ENCODE data around the gene SLC44A1. TPM values are rescaled to one million over a fixed set of nuclear protein-coding genes. Genes with fewer than 3 reads are reported as not detected.

The SLC44A1 gene
- 33.5 TPM for total RNA-seq

DNA sequence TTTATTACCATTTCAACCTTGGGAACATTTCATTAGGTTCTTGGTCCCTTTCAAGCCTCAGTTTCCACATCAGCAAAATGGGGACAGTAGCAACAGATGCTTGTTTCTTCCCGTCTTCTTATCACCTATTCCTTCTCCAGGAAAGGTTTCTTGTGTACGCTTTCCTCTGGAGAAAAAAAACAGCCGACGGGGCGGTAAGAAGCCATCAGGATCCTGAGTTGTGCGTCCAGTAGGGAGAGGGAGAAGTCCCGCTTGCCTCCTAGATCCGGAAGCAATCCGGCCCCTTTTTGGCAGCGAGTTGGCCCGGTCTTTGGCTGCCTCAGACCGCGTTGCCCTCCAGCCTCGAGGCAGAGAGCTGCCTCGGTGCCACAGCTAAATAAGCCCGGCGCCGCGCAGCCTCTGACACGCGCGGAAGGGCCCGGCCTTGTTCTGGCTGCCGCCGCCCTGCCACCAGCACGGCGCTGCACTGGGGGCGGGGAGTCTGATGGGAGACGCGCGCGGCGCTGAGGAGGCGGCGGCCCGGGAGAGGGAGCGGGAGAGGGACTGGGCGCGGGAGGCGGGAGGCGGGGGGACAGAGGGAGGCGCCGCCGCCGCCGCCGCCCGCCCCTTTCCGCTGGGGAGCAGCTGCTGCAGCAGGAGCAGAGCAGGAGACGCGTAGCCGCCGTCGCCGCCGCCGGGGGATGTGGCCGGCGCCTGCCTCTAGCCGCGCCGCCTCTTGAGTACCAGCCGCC, at the start of gene SLC44A1:
TSS of gene SLC44A1 (plus strand) at position 649 of the 731 bp plus-strand sequence. CDS start 218 bp downstream, outside the sequence.
- peak; percentile 94 for DNase-seq

DNA sequence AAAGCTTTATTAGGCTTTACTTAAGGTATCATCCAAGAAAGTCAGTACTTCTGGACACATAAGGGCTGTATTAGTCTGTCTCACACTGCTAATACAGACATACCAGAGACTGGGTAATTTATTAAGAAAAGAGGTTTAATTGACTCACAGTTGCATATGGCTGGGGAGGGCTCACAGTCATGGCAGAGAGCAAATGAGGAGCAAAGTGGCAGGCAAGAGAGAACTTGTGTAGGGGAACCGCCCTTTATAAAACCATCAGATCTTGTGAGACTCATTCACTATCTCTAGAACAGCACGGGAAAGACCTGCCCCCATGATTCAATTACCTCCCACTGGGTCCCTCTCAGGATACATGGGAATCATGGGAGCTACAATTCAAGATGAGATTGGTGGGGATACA, 49.2 kb upstream of the SLC44A1 start:
- DNase-seq: no peak

DNA sequence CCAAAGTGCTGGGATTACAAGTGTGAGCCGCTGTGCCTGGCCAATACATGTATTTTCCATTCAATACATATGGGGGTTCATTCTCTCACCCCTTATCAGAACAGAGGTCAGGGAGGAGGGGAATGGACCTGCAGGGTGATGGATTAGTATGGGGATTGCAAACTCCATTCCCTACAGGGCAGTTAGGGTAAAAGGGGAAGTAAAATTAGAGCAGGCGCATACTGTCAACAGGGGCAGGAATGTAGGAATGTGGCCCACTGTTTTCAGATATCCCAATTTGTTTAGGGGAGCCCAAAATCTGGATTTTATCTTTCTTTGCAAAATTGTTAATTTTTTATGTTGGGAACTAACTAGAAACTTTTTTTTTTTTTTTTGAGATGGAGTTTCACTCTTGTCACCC, 46.4 kb upstream of the SLC44A1 start:
- no peak for DNase-seq

DNA sequence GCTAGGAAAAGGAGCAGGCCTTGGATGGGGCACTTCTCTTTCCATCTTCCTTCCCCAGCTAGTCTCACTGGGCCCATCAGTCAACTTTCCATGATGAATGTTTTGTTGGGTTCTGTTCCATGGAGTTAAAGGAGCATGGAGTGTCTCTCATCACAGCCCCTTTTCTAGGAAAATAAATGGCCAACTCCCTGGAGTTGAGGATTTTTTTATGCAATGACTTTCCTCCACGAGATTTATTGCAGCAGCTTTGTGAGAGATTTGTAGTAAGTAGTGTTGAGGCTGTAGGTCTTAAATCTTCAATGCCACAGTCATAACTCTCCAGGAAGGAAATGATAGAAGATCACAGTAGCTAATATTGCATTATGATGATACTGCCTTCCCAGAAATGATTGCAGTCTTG, 45.6 kb upstream of the SLC44A1 start:
- no peak for DNase-seq

DNA sequence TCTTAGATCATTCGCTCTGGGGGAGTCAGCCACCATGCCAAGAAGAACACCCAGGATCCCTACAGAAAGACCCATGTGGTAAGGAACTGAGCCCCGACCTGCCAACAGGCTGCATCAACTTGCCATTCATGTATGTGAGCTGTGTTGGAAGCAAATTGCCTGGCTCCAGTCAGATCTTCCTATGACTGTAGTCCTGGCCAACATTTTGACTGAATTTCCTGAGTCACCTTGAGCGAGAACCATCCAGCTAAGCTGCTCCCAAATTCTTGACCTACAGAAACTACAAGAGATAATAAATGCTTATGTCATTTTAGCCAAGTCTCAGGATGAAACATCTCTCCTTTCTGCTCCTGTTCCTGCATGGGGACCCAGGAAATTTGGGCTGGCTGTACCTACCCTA, 40.0 kb upstream of the SLC44A1 start:
- no peak for DNase-seq

DNA sequence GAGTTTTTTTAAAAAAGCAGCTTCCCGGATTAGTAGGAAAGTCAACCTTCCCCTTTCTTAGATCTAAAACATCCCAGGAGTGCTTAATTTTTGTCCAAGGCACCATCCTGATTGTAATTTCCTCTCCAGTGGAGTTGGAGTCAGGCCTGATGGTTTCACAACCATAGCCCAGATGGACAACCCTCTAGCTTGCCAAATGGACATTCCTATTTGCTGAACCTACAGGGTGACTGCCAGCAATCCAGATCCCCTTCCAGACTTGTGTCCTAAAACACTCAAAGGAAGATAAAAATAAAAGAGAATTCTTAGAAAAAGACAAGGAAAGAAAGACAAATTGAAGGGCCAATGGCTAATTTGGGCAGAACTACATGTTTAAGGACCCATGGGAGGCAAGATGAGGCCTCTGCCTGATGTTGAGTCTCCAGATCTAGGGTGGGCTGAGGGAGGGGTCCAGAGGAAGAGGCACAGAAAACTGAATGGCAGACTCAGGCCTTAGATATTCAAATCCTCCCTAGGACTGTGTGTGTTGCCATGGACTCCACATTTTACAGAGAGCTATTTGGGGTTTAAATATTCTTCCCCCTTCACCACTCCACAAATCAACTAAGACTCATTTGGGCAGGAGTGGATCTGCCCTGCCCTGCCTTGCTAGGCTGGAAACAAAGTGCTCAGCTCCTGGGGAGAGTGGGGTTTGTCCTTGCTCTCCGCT, 38.5 kb upstream of the SLC44A1 start:
- DNase-seq: peak; percentile 77

DNA sequence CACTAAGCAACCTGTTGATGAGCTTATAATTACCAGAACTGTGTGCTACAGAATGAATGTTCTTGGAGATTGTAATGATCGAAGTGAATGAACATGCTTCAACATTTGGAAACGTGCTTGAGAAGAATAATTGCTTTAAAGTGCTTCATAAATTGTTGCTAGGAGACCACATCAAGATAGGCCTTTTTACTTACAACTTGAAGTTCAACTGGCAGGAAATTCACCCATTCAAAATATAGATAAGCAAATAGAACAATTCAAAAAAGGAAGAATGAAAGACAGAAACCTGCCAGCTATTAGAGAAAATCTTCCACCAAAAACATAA, 38.0 kb upstream of the SLC44A1 start:
- DNase-seq: peak; percentile 65

DNA sequence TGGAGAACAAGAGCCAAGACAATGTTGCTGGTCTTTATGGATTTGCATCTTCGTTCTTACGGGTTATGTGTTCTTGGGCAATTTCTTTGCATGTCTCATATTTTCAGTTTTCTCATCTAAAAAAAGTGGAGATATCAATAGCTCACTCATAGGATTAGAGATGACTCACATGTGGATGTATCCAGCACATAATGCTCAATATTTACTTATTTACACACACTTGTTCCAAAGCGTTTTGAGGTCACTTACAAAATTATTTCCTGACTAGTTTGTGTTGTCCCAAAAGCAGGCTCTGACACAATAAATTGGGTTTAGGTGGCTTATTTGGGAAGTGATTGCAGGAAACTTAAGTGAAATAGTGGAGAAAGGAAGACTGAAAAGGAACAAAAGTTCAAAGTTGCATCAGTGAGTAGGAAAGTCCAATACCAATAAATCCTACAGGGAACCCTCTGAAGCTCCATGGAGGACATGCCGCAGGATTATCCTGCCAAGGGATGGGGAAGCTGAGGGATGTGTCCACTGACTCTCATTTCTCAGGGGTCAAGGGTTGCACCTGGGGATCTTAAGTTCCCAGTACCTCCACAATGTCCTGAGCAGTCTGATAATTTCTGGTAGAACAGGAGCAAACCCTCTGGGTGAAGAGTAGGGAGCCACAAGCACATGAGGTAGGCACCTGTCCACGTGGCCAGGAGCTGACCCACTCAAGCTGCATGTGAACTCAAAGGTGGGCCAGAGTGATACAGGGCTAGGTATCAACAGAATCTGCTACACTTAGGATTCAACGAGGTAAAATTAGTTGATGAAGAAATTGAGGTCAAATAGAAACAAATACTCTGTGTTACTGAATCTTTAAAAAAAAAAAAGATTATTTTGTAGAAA, 37.4 kb upstream of the SLC44A1 start:
- DNase-seq: peak; percentile 26

DNA sequence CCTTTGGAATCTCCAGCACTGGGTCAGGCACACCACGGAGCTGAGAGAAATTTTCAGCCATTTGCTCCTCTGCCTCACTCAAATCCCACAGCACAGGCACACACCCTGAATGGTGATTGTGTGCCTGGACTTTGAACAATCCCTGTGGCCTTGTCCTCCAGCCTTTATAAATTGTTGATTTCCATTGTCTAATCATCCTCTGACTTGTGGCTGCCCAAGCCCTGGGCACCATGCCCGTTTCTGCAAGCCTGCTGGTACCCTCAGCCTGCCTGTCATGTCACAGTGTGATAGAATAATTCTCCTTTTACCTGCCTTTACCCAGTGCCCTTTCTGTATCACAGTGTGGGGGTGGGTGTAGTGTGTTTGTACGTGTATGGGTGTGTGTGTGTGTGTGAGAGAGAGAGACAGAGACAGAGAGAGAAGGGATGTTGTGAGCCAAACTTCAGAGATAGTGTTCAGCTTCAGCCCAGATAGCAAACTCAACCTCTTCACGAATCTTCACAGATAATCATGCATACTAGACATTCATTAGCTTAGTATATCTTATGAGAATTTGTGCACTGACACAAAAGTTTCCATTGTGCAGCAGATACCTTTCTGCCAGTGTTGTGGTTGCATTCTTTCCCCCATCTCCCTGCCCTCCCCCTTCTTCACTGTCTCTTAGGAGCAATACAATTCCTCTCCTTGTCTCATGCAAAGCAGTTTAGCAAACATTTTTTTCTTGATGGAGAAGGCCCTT, 27.8 kb upstream of the SLC44A1 start:
- DNase-seq: no peak

DNA sequence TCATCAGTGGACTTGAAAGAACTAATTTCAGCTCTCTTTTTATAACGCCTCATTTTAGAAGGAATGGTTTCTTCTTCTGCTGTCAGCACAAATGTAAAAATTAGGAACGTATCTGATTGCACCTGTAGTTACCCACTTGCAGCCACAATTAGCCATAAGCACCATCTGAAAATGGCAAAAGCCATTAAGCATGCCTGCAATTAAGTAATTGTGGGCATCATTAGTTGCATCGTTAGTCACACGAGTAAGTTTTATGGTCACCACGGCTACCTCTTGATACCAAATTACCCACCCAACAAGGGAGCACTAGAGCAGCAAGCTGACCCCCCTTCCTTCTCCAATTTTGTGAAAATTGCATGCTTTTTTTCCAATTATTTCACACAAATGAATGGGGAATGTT, 25.8 kb upstream of the SLC44A1 start:
- no peak for DNase-seq

DNA sequence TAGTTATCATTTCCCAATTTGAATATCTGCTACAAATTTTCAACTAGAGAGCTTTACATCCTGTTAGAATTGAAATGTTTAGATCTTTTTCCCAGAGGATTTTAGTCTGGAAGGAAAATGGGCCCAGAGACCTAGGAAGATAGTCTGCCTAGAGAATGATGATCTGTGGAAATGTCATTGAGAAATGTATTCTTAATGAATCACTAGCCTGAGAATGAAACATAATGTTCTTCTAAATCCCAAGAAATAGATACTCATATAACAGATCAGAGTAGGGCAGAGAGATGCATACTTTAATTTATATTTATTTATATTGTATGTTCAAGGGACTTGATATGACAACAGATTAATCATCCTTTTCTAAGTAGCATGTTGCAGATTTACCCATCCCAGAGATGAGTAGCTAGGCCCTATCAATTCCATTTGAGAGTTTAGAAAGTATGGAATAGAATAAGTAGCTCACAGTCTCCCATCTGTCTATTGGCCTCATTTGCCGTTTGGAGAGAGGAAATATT, 25.1 kb upstream of the SLC44A1 start:
- DNase-seq: no peak

DNA sequence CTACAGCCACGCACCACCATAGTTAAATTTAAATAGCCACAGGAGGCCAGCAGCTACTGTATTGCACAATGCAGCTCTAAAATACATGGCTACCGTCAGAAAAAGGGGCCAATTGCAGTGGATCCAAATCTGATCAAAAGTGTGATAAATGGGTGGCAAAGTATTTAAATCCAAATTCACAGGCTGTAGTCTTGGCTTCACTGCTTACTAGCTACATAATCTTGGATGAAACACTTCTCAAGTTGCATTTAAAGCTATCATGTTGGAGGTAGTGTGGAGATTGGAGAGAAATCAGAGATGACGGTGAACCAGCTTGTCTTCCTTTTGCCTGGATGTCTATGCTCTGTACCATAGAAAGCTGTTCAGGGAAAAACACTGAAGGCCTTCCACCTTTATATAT, 24.0 kb upstream of the SLC44A1 start:
- no peak for DNase-seq

DNA sequence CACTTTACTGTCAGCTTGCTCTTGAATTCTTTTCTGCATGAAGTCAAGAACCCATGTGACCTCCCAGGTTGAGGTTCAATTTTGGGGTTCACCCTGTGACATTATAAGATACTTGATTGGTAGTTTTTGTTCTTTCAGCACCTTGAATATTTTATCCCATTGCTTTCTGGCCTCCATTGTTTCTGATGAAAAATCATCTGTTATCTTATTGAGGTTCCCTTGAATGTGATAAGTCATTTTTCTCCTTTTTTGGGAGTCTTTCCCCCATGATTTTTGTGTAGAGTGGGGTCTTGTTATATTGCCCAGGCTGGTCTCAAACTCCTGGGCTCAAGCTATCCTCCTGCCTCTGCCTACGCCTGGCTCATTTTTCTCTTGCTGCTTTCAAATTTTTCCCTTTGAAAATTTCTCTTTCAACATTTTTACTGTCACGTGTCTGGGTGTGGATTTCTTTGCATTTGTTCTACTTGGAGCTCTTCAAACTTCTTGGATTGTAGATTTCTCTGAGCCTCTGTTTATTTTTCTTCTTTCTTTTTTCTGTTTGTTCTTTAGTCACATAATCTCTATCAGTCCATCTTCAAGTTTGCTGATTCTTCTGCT, 20.8 kb upstream of the SLC44A1 start:
- DNase-seq: no peak

DNA sequence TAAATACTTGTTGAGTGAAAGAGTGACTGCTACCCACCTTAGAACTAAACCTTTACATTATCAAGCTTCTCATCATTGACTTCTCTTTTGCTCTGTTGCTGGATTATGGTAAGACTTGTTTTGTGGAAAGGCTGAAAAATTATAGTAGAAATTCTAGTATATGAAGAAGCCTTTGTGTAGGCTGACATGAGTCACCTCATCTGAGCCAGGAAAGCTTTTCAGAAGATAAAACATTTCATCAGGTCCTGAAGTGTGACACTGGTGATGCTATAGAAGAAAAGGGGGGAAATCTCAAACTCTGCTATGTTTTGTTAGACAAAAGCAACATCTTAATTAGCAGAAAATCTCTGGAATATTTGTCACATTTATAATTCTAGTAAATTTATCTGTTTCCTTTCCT, 18.4 kb upstream of the SLC44A1 start:
- DNase-seq: no peak

DNA sequence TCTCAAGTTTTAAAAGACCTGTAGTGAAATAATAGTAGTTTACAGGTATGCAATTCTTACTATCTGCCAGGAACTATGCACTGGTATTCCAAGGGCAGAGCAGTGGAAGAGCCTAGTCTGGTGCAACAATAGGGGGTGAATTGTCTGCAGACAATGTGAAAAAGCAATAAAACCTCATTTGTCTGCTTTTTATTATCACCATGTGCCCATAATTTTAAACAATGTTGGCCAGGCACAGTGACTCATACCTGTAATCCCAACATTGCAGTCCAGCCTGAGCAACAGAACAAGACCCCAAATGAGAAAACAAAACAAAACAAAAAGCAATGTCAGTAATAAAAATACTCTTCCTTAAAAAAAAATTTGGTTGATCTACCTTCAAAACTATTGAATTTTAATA, 12.2 kb upstream of the SLC44A1 start:
- DNase-seq: no peak

DNA sequence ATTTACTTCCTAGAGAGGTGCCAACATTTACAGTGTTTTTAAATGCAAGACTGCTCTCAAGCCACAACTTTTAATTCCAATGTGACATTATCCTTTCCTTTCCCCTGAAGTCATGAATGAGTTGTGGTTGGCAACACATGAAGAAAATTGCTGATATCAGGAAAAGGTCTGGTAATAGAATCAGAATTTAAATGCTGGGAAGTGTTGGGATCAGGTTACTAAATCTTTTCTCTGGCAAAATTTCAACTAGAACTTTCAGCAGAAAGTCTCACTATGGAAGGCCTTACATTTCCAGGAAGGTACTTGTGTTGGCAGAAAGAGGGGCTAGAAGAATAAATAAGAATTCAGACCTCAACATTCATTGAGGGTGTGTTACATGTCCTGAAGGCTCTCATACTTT, 10.6 kb upstream of the SLC44A1 start:
- DNase-seq: no peak

DNA sequence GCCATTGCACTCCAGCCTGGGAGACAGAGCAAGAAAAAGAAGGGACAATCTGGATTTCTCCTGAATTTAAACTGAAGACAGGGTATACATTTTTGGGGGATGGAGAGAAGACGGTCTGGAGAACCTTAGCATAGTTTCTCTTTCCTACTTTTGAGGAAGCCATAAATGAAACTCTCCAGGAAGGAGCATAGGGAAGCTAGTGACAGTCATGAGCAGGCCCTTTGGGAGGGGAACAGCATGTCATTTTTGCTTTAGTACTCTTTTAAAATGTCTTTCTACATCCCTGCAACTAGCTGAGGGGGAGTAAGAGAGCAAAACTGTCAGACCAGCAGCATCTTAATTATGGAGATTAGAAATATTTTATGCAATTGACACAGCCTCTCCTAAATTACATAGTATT, 8.2 kb upstream of the SLC44A1 start:
- DNase-seq: no peak

DNA sequence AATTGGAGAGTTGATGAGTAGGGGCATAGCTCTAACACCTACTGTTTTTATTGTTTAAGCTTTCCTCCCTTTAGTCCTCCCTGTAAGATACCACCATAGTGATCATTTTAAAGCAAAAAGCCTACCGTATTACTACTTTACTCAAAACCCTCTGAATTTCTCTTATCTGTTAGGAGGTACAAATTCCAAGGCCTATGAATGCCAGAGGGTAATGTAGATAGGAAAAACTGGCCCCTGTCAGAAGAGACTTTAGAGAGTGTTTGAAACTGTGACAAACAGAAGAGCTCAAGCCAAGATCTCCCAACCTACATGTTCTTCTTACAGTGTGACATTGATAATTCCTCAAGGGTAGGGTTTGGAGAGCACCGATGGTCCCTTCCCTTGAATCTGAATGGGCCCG, 7.2 kb upstream of the SLC44A1 start:
- no peak for DNase-seq

DNA sequence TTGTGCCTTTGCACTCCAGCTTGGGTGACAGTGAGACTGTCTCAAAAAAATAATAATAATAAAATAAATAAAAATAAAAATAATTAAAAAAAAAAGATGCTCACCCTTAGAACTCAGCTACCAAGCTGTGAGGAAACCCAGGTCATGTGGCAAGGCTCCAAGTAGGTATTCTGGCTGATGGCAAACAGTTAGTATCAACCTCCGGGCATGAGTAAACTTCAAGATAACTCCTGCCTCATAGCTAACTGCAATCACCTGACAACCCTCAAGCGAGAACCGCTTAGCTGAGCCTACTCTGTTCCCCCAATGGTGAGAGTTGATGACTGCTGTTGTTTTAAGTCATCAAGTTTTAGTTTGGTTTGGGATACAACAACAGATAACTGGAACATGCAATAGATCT, 6.1 kb upstream of the SLC44A1 start:
- DNase-seq: no peak

DNA sequence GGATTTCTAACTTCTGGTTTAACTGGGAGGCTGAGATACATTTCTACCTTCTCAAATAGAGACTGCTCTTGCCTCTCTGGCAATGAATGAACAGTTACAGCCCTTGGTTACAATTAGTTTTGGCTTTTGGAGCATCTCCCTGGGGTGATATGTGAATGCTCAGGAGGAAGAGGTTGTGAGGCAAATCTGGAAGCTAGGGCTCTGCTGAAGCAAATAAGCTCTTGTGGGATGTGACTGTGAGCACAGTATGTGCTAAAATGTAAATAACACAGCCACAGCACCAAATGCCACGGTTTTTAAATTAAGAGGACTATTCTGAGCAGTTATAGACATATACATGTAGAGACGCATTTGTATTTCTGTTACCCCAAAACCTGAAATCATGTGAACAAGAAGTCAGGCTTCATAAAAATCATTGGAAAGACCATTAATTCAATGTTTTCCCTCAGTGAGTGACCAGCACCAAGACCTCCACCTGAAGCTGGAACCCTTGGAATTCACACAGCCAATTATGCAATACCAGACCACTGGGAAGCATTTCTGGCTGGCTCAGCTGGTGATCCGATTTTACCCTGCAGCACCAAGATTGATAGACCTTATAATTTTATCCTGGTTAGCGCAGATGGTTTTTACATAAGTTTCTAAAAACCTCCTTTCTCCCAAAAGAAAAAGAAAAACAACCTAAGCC, 3.0 kb upstream of the SLC44A1 start:
- DNase-seq: no peak

DNA sequence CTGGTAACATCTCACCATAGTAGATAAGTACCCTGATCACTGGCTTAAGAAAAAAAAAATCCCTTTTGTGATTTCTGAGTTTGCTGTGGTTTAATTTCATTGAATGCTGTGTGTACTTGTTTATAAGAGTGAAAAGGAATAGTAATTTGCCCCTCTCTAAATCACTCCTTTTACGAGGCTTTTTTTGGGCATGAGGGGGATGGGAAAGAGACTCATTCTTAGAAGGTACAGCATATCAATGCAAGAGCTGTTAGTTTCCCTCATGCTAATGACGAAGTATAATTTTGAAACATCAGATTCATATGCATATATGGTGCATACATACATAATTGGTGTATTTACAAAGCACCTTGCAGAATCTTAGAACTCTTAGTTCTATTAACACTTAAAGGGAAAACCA, 2.4 kb upstream of the SLC44A1 start:
- DNase-seq: no peak
